ENCODE data around the gene VAC14. TPM values are rescaled to one million over a fixed set of nuclear protein-coding genes. Genes with fewer than 3 reads are reported as not detected.

The VAC14 gene
- total RNA-seq, 1 donor from 2014 or later: 52.2 TPM

- TF ChIP-seq, protein P1, sequence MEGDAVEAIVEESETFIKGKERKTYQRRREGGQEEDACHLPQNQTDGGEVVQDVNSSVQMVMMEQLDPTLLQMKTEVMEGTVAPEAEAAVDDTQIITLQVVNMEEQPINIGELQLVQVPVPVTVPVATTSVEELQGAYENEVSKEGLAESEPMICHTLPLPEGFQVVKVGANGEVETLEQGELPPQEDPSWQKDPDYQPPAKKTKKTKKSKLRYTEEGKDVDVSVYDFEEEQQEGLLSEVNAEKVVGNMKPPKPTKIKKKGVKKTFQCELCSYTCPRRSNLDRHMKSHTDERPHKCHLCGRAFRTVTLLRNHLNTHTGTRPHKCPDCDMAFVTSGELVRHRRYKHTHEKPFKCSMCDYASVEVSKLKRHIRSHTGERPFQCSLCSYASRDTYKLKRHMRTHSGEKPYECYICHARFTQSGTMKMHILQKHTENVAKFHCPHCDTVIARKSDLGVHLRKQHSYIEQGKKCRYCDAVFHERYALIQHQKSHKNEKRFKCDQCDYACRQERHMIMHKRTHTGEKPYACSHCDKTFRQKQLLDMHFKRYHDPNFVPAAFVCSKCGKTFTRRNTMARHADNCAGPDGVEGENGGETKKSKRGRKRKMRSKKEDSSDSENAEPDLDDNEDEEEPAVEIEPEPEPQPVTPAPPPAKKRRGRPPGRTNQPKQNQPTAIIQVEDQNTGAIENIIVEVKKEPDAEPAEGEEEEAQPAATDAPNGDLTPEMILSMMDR (IDR thresholded peaks at IDR 0.05): no peak
- peak; percentile 3 for ATAC-seq
- Histone ChIP-seq H3K4me1 (no peaks in the 10 kb centered on the region), H3K27me3 (no peaks in the 10 kb centered on the region), H3K27ac (no peak overlapping the region), H3K4me3 (no peak overlapping the region), H3K9me3 (no peaks in the 10 kb centered on the region), H3K36me3 (peaks cover 60% of the 10 kb centered on the region)
- peak; percentile 58 for DNase-seq
- intact Hi-C loops (cut with DNase I): no loop called here
Measured at GRCh38 chr16:70664325-70665112, 136.4 kb downstream of the VAC14 start.

- ATAC-seq: peak; percentile 1
- peaks cover 52% of the 10 kb centered on the region for H3K36me3 ChIP-seq
- H3K4me3 ChIP-seq: no peak overlapping the region
- intact Hi-C loops (cut with DNase I): no loop called here
- no peaks in the 10 kb centered on the region for H3K4me1 ChIP-seq
- TF ChIP-seq, protein P1 (IDR thresholded peaks at IDR 0.05): no peak
- peak overlapping the region; percentile 11 for H3K27ac ChIP-seq
- H3K9me3 ChIP-seq: no peaks in the 10 kb centered on the region
- peak; percentile 65 for DNase-seq
- no peaks in the 10 kb centered on the region for H3K27me3 ChIP-seq
Measured at GRCh38 chr16:70663524-70664324, 137.2 kb downstream of the VAC14 start.

DNA sequence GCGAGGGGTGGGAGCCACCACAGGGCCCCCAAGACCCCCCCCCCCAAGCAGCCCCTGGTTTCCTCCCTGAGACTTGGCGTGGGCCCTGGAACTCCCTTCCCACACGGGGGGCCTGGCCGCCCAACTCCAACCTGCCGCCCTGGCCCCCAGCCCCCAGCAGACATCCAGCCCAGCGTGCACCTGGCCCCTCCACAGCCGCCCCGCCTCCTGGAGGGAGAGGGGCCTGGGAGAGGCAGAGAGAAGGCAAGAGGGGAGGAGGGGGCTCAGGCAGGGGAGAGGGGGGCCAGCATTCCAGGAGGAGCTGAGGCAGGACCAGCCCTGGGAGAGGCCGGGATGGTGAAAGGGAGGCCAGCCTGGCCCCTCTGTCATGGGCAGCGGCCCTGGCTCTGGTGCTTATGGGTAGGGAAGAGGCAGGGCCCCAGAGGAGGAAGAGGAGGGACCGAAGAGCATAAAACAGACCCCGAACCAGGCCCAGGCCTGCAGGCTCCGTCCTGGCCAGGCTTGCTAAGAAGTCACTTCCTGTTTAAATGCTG is 137.9 kb downstream of the VAC14 start:
- peaks cover 47% of the 10 kb centered on the region for H3K36me3 ChIP-seq
- no peak for ATAC-seq
- no peaks in the 10 kb centered on the region for H3K4me1 ChIP-seq
- intact Hi-C loops (cut with DNase I): no loop called here
- H3K27me3 ChIP-seq: no peaks in the 10 kb centered on the region
- H3K4me3 ChIP-seq: no peak overlapping the region
- TF ChIP-seq, protein P1 (IDR thresholded peaks at IDR 0.05): no peak
- H3K27ac ChIP-seq: peak overlapping the region; percentile 11
- DNase-seq: peak; percentile 60
- no peaks in the 10 kb centered on the region for H3K9me3 ChIP-seq

DNA sequence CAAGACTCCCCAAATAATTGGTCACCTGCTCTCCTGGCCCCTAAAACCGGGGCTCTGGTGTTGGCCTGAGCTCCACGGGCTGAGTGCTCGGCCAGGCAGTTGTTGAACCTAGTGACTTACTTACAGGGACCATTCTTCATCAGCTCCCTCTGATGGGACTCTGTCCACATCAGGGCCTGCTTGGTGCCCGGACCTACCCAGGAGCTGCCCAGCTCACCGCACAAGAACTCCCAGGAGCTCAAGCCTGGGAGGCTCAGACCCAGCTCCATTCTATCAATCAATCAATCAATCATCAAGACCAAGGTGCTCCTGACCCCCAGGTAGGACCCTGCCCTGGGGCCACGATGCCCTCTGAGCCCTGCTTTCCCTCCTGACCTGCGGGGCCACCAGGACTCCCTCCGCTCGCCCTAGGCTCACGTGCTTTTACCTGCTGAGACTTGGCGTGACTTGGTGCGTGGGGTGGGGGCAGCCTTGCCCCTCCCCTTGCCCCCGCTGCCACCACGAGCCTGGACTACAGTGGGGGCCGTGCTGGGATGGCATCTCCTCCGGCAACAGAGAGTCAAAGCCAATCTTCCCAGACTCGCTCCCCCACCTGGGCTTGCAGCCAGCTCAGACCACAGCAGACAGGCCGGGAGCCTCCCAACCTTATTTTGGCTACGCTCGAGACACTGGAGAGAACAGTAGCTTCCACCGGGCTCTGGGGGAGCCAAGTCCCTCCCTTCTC is 138.9 kb downstream of the VAC14 start:
- intact Hi-C loops (cut with DNase I): no loop called here
- peak; percentile 43 for DNase-seq
- H3K27ac ChIP-seq: no peak overlapping the region

DNA sequence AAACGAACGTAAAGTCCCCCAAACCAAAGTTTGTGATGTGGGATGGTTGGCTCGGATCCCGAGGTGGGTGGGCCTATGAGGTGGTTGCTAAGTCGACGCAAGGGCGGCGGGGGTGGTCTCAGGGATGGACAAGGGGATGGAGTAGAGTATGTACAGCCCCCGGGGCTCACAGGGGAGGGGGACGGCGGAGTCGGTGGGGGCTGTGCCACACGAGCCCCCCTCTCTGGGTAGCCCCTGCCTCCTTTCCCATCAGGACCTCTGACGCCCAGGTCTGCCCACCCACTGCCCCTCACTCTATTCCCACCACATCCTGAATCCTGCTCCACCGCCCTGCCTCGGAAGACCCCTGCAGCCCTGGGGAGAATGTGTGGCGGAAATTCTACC is 139.4 kb downstream of the VAC14 start:
- TF ChIP-seq, protein P1 (IDR thresholded peaks at IDR 0.05): no peak
- Histone ChIP-seq H3K9me3 (no peaks in the 10 kb centered on the region), H3K27ac (no peak overlapping the region), H3K36me3 (peaks cover 38% of the 10 kb centered on the region), H3K4me1 (no peaks in the 10 kb centered on the region), H3K27me3 (no peaks in the 10 kb centered on the region), H3K4me3 (no peak overlapping the region)
- DNase-seq (no peak), ATAC-seq (no peak)
- intact Hi-C loops (cut with DNase I): no loop called here

More for the DNA sequence above, 138.9 kb downstream of the VAC14 start:
- Histone ChIP-seq H3K4me1 (no peaks in the 10 kb centered on the region), H3K4me3 (no peak overlapping the region), H3K36me3 (peaks cover 41% of the 10 kb centered on the region), H3K27me3 (no peaks in the 10 kb centered on the region), H3K9me3 (no peaks in the 10 kb centered on the region)
- TF ChIP-seq, protein P1 (IDR thresholded peaks at IDR 0.05): no peak
- ATAC-seq: no peak

Data from upper lobe of right lung (tissue), 1 donor.